HEK293T (cell line): Measurements from ENCODE around the gene GLDN.

Experiments used
- CTCF ChIA-PET: fragments of 350-600 bp; formaldehyde crosslinking; extraction: SDS; loops from one replicate; lab custom pipeline; 2021; ENCODE audit warnings: antibody characterized with exemption, inconsistent platforms; lab: Yijun Ruan, JAX
- POLR2A ChIA-PET: fragments of 350-600 bp; formaldehyde crosslinking; extraction: SDS; loops from one replicate; lab custom pipeline; 2020; ENCODE audit warnings: antibody characterized with exemption, inconsistent platforms; lab: Yijun Ruan, JAX
- DNase-seq: peaks from one replicate; pipeline ENCODE4 v3.0.0; 2012; ENCODE audit warnings: mixed read lengths; ENCODE audit errors: extremely low spot score
- ARNT ChIP-seq: fragments of 450-650 bp; IDR thresholded peaks from 2 replicates; pipeline ENCODE4 v1.6.1; 2017; ENCODE audit warnings: mild to moderate bottlenecking
- BHLHE40 ChIP-seq: fragments of 450-650 bp; IDR thresholded peaks from 2 replicates; pipeline ENCODE4 v1.6.1; 2016; ENCODE audit warnings: mild to moderate bottlenecking, moderate library complexity, borderline replicate concordance
- CTBP1 ChIP-seq: fragments of 450-650 bp; IDR thresholded peaks from 2 replicates; pipeline ENCODE4 v1.6.1; 2016; ENCODE audit warnings: borderline replicate concordance
- ELF4 ChIP-seq: fragments of 450-650 bp; IDR thresholded peaks from 2 replicates; pipeline ENCODE4 v1.6.1; 2017; ENCODE audit warnings: antibody characterized with exemption
- FOXA1 ChIP-seq: fragments of 450-650 bp; IDR thresholded peaks from 2 replicates; pipeline ENCODE4 v1.6.1; 2016; ENCODE audit warnings: mild to moderate bottlenecking
- FOXK2 ChIP-seq: fragments of 450-650 bp; IDR thresholded peaks from 2 replicates; pipeline ENCODE4 v1.6.1; 2016; ENCODE audit warnings: mild to moderate bottlenecking
- FOXM1 ChIP-seq: fragments of 450-650 bp; IDR thresholded peaks from 2 replicates; pipeline ENCODE4 v1.6.1; 2017; ENCODE audit warnings: mild to moderate bottlenecking, borderline replicate concordance
- HDGF ChIP-seq: fragments of 450-650 bp; IDR thresholded peaks from 2 replicates; pipeline ENCODE4 v1.6.1; 2017; ENCODE audit warnings: antibody characterized with exemption, borderline replicate concordance
- L3MBTL2 ChIP-seq: fragments of 450-650 bp; conservative IDR thresholded peaks from 2 replicates; pipeline ENCODE4 v1.6.1; 2016; ENCODE audit warnings: mild to moderate bottlenecking
- LEF1 ChIP-seq: fragments of 450-650 bp; IDR thresholded peaks from 2 replicates; pipeline ENCODE4 v1.6.1; 2017; ENCODE audit warnings: mild to moderate bottlenecking, borderline replicate concordance
- NFRKB ChIP-seq: fragments of 450-650 bp; IDR thresholded peaks from 2 replicates; pipeline ENCODE4 v1.6.1; 2016; ENCODE audit warnings: mild to moderate bottlenecking, moderate library complexity
- PKNOX1 ChIP-seq: fragments of 450-650 bp; IDR thresholded peaks from 2 replicates; pipeline ENCODE4 v1.6.1; 2016
- SP1 ChIP-seq: fragments of 450-650 bp; IDR thresholded peaks from 2 replicates; pipeline ENCODE4 v1.6.1; 2017
- SUZ12 ChIP-seq: fragments of 450-650 bp; IDR thresholded peaks from 2 replicates; pipeline ENCODE4 v1.6.1; 2016; ENCODE audit warnings: mild to moderate bottlenecking
- TARDBP ChIP-seq: fragments of 450-650 bp; IDR thresholded peaks from 2 replicates; pipeline ENCODE4 v1.6.1; 2016
- ZNF384 ChIP-seq: fragments of 450-650 bp; IDR thresholded peaks from 2 replicates; pipeline ENCODE4 v1.6.1; 2016

The GLDN gene

DNA sequence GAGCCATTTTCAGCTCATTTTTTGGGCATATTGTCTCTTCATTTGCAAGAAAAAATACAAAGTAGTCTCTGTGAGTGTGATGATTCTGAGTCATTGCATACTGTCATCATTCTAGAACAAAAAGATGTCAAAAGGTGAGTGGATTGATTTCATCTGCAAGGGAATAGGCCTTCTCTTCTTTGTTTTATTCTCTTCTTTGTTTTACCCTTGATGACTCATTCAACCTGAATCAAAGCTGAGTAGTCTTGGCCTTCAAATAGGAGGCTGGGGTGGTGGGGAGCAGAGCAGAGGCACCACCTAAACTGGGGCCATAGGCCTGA is 28.4 kb upstream of the GLDN start:
- ChIA-PET POLR2A (no interaction called here), CTCF (no interaction called here)
- no peak for TF ChIP-seq ZNF384
- no peak for TF ChIP-seq LEF1
- no peak for TF ChIP-seq ARNT
- DNase-seq: no peak

- ChIA-PET POLR2A (no interaction called here), CTCF (no interaction called here)
- no peak for TF ChIP-seq FOXK2
- no peak for TF ChIP-seq ELF4
- TF ChIP-seq NFRKB: no peak
- no peak for TF ChIP-seq TARDBP
- TF ChIP-seq CTBP1: no peak
- no peak for TF ChIP-seq FOXA1
- TF ChIP-seq BHLHE40: no peak
- TF ChIP-seq HDGF: no peak
- TF ChIP-seq LEF1: no peak
- TF ChIP-seq PKNOX1: no peak
- TF ChIP-seq L3MBTL2: no peak
- no peak for TF ChIP-seq FOXM1
- no peak for DNase-seq
Observed at GRCh38 chr15:51313644-51314280, 27.7 kb upstream of the GLDN start.

- TF ChIP-seq ELF4 (no peak), ZNF384 (no peak), BHLHE40 (no peak), L3MBTL2 (no peak), ARNT (no peak)
- ChIA-PET POLR2A (no interaction called here), CTCF (no interaction called here)
- no peak for DNase-seq
Observed at GRCh38 chr15:51314391-51315337, 26.8 kb upstream of the GLDN start.

DNA sequence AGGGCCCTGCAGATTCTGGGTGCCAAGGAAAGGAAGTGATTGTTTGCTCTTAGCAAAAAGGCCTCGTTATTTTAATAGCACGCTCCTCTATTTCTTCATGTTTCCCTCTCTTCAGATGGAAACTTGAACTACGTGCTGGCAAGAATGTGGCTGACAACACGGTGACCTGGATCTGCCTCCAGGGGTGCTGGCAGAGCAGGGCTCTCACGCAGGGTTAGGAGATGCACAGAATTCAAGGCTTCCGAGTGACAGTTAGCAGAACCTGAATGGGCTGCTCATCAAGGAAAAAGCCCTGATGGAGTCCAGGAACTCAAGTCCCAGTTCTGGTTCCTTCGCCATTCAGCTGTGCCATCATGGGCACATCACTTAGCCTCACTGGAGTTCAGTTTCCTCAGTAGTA is 25.7 kb upstream of the GLDN start:
- ChIA-PET POLR2A (no interaction called here), CTCF (no interaction called here)
- no peak for DNase-seq
- TF ChIP-seq FOXA1: no peak
- no peak for TF ChIP-seq L3MBTL2
- TF ChIP-seq BHLHE40: no peak
- no peak for TF ChIP-seq SP1
- no peak for TF ChIP-seq SUZ12
- no peak for TF ChIP-seq PKNOX1
- no peak for TF ChIP-seq NFRKB
- TF ChIP-seq ARNT: no peak
- TF ChIP-seq ZNF384: no peak
- no peak for TF ChIP-seq FOXK2
- TF ChIP-seq ELF4: no peak
- TF ChIP-seq LEF1: no peak
- no peak for TF ChIP-seq CTBP1
- TF ChIP-seq FOXM1: no peak
- no peak for TF ChIP-seq TARDBP
- no peak for TF ChIP-seq HDGF

- ChIA-PET CTCF (no interaction called here), POLR2A (no interaction called here)
- TF ChIP-seq FOXA1 (no peak), ELF4 (no peak), LEF1 (no peak), FOXK2 (no peak), SP1 (no peak), NFRKB (no peak), HDGF (no peak), L3MBTL2 (no peak), ZNF384 (no peak), FOXM1 (no peak), BHLHE40 (no peak), SUZ12 (no peak), CTBP1 (no peak), PKNOX1 (no peak), TARDBP (no peak), ARNT (no peak)
- no peak for DNase-seq
Observed at GRCh38 chr15:51316636-51317035, 24.8 kb upstream of the GLDN start.
